Stomach (tissue), 4 donors: ENCODE measurements around the gene XIRP2.

ENCODE experiments used
- EP300 ChIP-seq: sonication (generic); formaldehyde crosslinking; IDR thresholded peaks from one replicate; pipeline ENCODE4 v1.6.1; 2017; ENCODE audit warnings: antibody characterized with exemption
- POLR2A ChIP-seq, 4 donors: fragments of 450-650 bp; IDR thresholded peaks; one replicate each; pipeline ENCODE4 v1.6.1; 2016; ENCODE audit warnings: antibody characterized with exemption in 4 of 4, control low read depth in 2 of 4, mild to moderate bottlenecking in 1 of 4, moderate library complexity in 1 of 4
- TF ChIP-seq, protein P1 (sequence below), 7 experiments: fragments of 450-650 bp in 4 of 7; fragments of 200-600 bp in 3 of 7; sonication (generic) in 3 of 7; IDR thresholded peaks; one replicate each; pipeline ENCODE4 v1.5.1; 2016 to 2019; ENCODE audit warnings: antibody characterized with exemption in 7 of 7, control low read depth in 2 of 7, mild to moderate bottlenecking in 1 of 7

DNA sequence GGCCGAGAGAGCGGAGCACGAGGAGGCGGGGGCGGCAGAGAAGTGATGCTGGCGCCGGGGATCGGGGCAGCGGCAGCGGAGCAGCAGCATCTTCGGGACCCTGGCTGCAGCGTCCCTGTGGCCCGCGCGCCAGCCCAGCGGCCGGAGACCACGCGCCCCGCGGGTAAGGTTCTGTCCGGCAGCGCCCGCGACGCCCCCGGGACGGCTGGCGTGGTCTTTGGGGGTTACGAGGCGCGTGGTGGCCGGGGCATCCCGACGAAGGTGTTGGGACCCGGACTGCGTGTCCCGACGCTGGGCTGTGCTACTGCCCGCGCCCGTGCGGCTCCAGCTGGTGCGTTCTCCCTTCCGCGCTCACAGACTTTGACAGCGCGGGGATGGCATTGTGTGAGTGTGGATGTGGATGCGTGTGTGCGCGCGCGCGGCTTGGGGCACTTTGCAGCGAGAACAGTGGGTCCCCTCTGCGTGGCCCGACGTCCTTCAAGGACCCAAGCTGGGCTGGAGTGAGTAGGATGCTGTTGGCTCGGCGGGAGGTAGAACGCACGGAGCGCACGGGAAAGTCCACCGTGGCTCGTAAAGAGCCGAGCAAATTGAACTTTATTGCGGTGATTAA, 405.0 kb downstream of the XIRP2 start:
- TF ChIP-seq EP300 (no peak), POLR2A (IDR thresholded peaks at IDR 0.05) (no peak)
- TF ChIP-seq, protein P1, sequence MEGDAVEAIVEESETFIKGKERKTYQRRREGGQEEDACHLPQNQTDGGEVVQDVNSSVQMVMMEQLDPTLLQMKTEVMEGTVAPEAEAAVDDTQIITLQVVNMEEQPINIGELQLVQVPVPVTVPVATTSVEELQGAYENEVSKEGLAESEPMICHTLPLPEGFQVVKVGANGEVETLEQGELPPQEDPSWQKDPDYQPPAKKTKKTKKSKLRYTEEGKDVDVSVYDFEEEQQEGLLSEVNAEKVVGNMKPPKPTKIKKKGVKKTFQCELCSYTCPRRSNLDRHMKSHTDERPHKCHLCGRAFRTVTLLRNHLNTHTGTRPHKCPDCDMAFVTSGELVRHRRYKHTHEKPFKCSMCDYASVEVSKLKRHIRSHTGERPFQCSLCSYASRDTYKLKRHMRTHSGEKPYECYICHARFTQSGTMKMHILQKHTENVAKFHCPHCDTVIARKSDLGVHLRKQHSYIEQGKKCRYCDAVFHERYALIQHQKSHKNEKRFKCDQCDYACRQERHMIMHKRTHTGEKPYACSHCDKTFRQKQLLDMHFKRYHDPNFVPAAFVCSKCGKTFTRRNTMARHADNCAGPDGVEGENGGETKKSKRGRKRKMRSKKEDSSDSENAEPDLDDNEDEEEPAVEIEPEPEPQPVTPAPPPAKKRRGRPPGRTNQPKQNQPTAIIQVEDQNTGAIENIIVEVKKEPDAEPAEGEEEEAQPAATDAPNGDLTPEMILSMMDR (IDR thresholded peaks at IDR 0.05) = no peak
